ENCODE data around the gene RCBTB1.
A peak's percentile ranks its signal among the peaks of the same experiment; 100 is the strongest.
"Not testable (repeated sequence)": the region's sequence is repeated elsewhere in the genome, so short reads cannot be mapped to it uniquely, and the experiment has no call there.

RCBTB1 gene

DNA sequence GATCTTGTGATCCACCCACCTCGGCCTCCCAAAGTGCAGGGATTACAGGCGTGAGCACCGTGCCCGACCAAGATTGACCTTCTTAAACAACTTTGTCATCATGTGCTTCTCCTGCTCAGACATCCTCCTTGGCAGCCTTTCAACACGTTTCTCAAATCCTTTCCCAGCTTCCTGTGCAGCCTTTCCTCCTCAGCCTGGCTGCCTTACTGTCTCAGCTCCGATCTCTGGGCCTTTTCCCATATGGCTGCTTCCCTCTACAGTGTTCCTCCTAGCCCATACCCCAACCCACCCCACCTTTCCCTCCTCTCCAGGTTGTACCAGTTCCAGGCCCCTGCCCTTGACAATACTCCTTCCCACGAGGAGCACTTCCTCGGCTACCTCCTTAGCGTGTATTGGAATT is 82.4 kb downstream of the RCBTB1 start:
- DNase-seq: no peak

DNA sequence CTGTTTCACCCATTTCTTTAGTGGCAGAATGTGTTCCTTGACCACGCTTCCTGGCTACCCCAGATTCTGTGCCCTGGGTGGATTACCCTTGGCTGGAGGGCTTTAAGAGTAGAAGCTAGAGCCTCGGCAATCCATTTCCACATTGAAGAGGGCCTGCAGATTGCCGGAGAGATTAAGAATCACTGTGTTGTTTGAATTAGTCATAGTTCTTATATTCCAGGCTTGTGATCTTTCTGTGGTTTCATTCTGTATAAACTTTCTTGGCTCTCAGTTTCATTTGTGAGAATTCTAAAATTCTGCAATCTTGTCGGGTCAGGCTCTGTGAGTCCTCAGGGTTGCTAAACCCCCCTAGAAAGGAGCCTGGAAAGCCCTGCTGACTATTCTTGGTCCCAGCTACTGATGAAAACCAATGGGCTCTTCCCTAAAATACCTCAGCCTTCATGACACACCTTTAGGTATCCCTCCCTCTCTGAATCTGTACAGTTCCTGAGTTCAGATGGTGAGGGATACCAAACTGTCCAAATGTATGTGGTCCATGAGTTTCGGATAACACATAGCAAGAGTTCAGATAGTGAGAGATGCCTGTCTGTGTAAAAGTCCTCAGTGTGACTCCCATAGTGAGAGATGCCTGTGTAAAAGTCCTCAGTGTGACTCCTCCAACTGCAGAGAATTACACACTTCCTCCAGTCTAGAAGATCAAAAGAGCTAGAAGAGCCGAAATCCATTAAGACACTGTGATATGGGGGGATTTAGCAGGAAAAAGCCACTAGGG is 85.3 kb downstream of the RCBTB1 start:
- DNase-seq: no peak

DNA sequence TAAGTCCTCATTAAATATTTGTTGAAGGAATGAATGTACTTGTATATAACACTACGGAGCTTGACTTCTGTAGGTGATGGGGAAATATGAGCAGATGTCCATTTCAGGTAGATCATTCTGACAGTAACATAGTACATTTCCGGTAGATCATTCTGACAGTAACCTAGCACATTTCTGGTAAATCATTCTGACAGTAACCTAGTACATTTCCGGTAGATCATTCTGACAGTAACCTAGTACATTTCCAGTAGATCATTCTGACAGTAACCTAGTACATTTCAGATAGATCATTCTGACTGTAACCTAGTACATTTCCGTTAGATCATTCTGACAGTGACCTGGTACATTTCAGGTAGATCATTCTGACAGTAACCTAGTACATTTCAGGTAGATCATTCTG is 87.2 kb downstream of the RCBTB1 start:
- no peak for DNase-seq

DNA sequence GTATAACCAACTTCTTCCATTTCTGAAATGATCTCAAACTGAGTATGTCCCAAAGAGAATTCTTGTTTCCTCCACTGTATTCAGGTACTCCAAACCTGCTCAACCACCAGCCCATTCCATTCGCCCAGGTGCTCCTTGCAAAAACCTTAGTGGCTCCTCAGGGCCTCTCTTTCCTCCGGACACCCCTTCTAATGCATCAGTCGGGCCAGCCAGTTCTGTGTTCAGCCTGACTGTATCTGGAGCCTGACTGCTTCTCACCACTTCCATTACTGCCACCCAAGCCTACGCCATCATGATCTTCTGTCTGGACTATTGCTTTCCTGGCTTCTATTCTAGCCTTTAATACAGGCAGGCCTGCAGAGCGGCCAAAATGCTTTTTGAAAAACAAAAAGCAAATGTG is 88.1 kb downstream of the RCBTB1 start:
- no peak for DNase-seq

DNA sequence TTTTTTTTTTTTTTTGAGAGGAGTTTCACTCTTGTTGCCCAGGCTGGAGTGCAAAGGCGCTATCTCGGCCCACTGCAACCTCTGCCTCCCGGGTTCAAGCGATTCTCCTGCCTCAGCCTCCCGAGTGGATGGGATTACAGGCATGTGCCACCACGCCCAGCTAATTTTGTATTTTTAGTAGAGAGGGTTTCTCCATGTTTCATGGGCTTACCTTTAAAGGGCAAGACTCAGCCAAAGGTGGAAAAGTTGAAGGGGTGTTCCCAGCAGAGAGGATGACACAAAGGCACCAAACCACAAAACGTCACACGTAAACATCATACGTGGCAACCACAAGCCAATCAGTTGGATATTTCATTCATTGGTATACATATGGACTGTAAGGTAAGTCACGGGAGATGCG is 88.5 kb downstream of the RCBTB1 start:
- DNase-seq: not testable (repeated sequence)

DNA sequence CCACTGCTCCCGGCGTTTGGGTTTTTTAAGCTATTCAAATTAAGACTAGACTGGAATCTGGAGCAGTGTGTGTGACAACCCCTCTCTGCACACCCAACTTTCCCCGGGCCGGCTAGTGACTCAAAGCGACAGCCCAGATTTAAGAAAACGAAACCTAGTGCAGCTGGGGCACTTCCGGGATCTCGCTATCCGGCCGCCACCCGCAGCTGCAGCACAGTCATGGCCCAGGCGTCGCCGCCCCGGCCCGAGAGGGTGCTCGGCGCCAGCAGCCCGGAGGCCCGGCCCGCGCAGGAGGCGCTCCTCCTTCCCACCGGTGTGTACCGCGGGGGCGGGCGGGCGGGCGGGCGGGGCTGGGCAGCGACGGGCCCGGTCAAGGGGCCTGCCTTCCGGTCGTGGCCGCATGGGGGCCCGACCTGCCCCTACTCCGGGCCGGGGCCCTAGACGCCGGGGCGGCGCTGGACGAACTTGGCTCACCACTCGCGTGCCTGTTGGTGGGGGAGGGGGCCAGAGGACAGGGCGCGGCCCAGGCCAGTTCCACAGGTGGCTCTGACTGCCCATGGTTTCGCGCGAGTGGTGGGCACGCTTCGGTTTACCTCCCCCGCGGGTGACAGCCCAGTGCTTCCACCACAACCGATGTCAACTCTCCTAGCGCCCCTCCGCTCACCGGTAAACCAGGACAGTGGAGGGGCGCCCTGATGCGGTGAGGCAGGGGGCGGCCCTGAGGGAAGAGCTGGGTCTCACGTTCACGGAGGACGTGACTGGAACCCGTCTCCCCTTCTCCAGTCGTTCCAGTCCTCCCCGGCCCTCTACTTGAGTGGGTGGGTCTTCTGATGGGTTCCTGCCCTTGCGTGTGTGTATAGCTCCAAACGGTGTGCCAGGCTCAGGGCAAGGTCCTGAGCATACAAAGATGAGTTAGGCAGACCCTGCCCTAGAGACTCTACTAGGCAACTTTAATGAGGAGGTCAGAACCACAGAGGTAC is 89.3 kb downstream of the RCBTB1 start, which contains the start of gene PHF11:
Gene PHF11 (plus strand): TSS at position 171 of the 980 bp plus-strand sequence. CDS start 49 bp downstream, at position 220.
- DNase-seq: peak; percentile 80

DNA sequence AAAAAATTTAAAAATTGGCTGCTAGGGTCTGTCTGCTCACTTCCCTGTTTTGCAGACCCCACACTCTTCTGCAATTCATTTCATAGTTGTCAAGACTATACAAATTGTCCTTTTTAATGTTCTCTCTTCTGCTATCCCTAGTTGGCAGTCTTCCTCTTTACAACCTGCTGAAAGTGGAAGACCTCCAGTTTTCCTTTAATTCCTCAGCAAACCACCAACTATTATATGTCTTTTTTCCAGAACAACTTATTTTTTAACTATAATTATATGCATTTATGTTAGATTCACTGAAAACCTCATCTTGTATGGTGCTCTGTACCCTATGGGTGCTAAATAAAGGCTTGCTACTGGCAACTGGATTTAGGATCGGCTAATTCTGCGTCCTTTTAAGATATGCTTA is 90.7 kb downstream of the RCBTB1 start:
- peak; percentile 28 for DNase-seq

DNA sequence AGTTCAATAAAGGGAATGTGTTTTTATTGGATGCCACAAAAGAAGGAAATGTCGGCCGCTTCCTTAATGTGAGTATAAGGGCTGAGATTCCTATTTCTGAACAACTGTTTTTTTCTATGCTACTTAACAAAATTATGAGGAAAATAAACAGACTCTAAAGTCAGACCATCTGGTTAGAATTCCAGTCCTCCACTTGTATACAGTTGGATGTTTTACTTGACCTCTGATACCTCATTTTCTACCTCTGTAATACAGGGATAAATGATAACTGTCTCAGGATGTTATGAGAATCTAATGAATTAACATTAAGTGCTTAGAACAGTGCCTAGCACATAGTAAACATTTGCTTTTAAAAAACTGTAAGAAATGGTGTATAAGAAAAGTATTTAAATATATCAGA is 96.8 kb downstream of the RCBTB1 start:
- no peak for DNase-seq

All from MV-4-11 (cell line).